CD4-positive, alpha-beta memory T cell (primary cell): ENCODE measurements around the gene ECM2. TPM values are rescaled to one million over a fixed set of nuclear protein-coding genes. Genes with fewer than 3 reads are reported as not detected.

Experiments
- CTCF ChIA-PET: fragments of 350-600 bp; sonication (Branson Sonifier 250); formaldehyde crosslinking; loops from one replicate; lab custom pipeline; 2021; ENCODE audit warnings: inconsistent platforms; ENCODE audit not compliant: partially characterized antibody; lab: Charles Lee
- POLR2A ChIA-PET: fragments of 350-600 bp; sonication (Branson Sonifier 250); formaldehyde crosslinking; loops from one replicate; lab custom pipeline; 2021; ENCODE audit not compliant: partially characterized antibody; lab: Charles Lee
- DNase-seq, 5 donors: peaks; one replicate each; pipeline versions ENCODE4 v3.0.0 to v3.0.0-alpha.2; 2020 to 2022; ENCODE audit warnings: mixed read lengths in 1 of 5
- H3K27ac ChIP-seq: one replicate; pipeline ENCODE4 v1.7.0; 2013; ENCODE audit warnings: low read depth, low read length
- H3K27me3 ChIP-seq: 2 replicates; pipeline ENCODE4 v1.7.0; 2013; ENCODE audit warnings: mild to moderate bottlenecking, low read length, moderate library complexity; ENCODE audit not compliant: insufficient read depth
- H3K36me3 ChIP-seq: 2 replicates; pipeline ENCODE4 v1.7.0; 2013; ENCODE audit warnings: mild to moderate bottlenecking, low read length, moderate library complexity; ENCODE audit not compliant: insufficient read depth
- H3K4me1 ChIP-seq: 2 replicates; pipeline ENCODE4 v1.7.0; 2013; ENCODE audit warnings: mild to moderate bottlenecking, low read length, moderate library complexity; ENCODE audit not compliant: insufficient read depth
- H3K4me3 ChIP-seq, 2 donors: one replicate each; pipeline ENCODE4 v1.7.0; 2013; ENCODE audit warnings: low read length in 2 of 2, mild to moderate bottlenecking in 1 of 2
- H3K9me3 ChIP-seq, 2 donors: one replicate each; pipeline ENCODE4 v1.7.0; 2013; ENCODE audit warnings: low read length in 2 of 2, control low read depth in 1 of 2; ENCODE audit not compliant: control insufficient read depth in 1 of 2
- H3K27ac Mint-ChIP-seq, 7 donors: one replicate each; pipeline ENCODE4 v1.8.0; 2020 to 2021; ENCODE audit warnings: mixed read lengths in 7 of 7, mild to moderate bottlenecking in 6 of 7, inconsistent platforms in 3 of 7, moderate library complexity in 3 of 7
- H3K27me3 Mint-ChIP-seq, 2 donors: one replicate each; pipeline ENCODE4 v1.8.0; 2020 to 2021; ENCODE audit warnings: mixed read lengths in 2 of 2
- H3K36me3 Mint-ChIP-seq, 2 donors: one replicate each; pipeline ENCODE4 v1.8.0; 2020 to 2021; ENCODE audit warnings: mixed read lengths in 2 of 2, inconsistent platforms in 1 of 2, mild to moderate bottlenecking in 1 of 2
- H3K4me1 Mint-ChIP-seq, 4 donors: one replicate each; pipeline ENCODE4 v1.8.0; 2020 to 2021; ENCODE audit warnings: mixed read lengths in 4 of 4, mild to moderate bottlenecking in 1 of 4
- H3K4me3 Mint-ChIP-seq, 8 donors: one replicate each; pipeline ENCODE4 v1.8.0; 2020 to 2021; ENCODE audit warnings: mixed read lengths in 8 of 8, mild to moderate bottlenecking in 7 of 8, moderate library complexity in 6 of 8, inconsistent platforms in 3 of 8
- H3K9me3 Mint-ChIP-seq, 8 donors: one replicate each; pipeline ENCODE4 v1.8.0; 2020 to 2021; ENCODE audit warnings: mixed read lengths in 8 of 8, mild to moderate bottlenecking in 5 of 8, inconsistent platforms in 3 of 8, moderate library complexity in 1 of 8
- intact Hi-C: fragments of 100-400 bp; cut with micrococcal nuclease; formaldehyde crosslinking; loops from one replicate; pipeline ENCODE4 v1.15.1; 2023
- polyA plus RNA-seq, 2 donors: library from polyadenylated mRNA; unstranded; fragments of 300-500 nt; fragmentation: Illumina TruSeq; gene quantifications; one replicate each; pipeline ENCODE4 v1.2.3, GENCODE V29; 2021
- total RNA-seq, 2 experiments: library from RNA; stranded (reverse); gene quantifications; one replicate each; pipeline ENCODE4 v1.2.3, GENCODE V29; 2021

Gene ECM2
- total and polyA plus RNA-seq, 4 experiments from 2014 or later, result not detected

- intact Hi-C loops, result no loop called here
- no peaks in the 10 kb centered on the region for H3K36me3 Mint-ChIP-seq
- H3K4me3 Mint-ChIP-seq, result no peak overlapping the region
- no peaks in the 10 kb centered on the region for H3K4me1 ChIP-seq
- POLR2A ChIA-PET, result no interaction called here
- H3K4me3 ChIP-seq, result no peak overlapping the region
- no peak for DNase-seq
- H3K9me3 Mint-ChIP-seq, result no peaks in the 10 kb centered on the region
- H3K9me3 ChIP-seq, result no peaks in the 10 kb centered on the region
- H3K27me3 Mint-ChIP-seq, result no peaks in the 10 kb centered on the region
- no peaks in the 10 kb centered on the region for H3K27me3 ChIP-seq
- no peak overlapping the region for H3K27ac Mint-ChIP-seq
- H3K36me3 ChIP-seq, result no peaks in the 10 kb centered on the region
- peaks cover 0 to 3% (median 1%) of the 10 kb centered on the region in 4 donors for H3K4me1 Mint-ChIP-seq
- CTCF ChIA-PET, result no interaction called here
- no peak overlapping the region for H3K27ac ChIP-seq
Observed at GRCh38 chr9:92479346-92479745, 56.4 kb downstream of the ECM2 start.

DNA sequence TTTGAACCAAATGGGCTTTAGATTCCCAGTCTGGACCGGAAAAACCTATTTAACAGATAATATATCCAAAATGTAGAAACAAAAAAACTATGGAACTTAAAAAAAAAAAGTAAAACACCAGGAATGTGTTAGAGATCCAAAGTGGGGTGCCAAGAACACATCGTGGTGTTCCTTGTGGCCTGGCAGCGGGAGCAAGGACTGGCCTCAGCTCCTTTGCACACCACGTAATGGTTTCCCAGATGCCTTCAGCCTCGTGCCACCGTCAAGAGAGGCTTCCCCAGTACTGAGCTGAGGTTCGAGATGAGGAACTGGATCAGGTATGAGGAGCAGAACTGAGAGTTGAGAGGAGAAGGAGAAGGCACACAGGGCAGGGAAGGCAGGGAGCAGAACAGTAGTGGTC, 57.0 kb downstream of the ECM2 start:
- no peaks in the 10 kb centered on the region for H3K27me3 Mint-ChIP-seq
- no peak overlapping the region for H3K4me3 ChIP-seq
- H3K9me3 ChIP-seq, result no peaks in the 10 kb centered on the region
- H3K27ac ChIP-seq, result no peak overlapping the region
- no peak overlapping the region for H3K4me3 Mint-ChIP-seq
- intact Hi-C loops, result no loop called here
- DNase-seq, result no peak
- no peaks in the 10 kb centered on the region for H3K27me3 ChIP-seq
- H3K36me3 ChIP-seq, result no peaks in the 10 kb centered on the region
- ChIA-PET CTCF (no interaction called here), POLR2A (no interaction called here)
- peaks cover 0 to 3% (median 1%) of the 10 kb centered on the region in 4 donors for H3K4me1 Mint-ChIP-seq
- no peak overlapping the region for H3K27ac Mint-ChIP-seq
- no peaks in the 10 kb centered on the region for H3K9me3 Mint-ChIP-seq
- no peaks in the 10 kb centered on the region for H3K4me1 ChIP-seq
- no peaks in the 10 kb centered on the region for H3K36me3 Mint-ChIP-seq

GRCh38 chr9:92476962-92477361, 58.8 kb downstream of the ECM2 start:
- Mint-ChIP-seq H3K4me1 (peaks cover 0 to 3% (median 1%) of the 10 kb centered on the region in 4 donors), H3K36me3 (no peaks in the 10 kb centered on the region), H3K9me3 (no peaks in the 10 kb centered on the region), H3K4me3 (no peak overlapping the region), H3K27me3 (no peaks in the 10 kb centered on the region), H3K27ac (no peak overlapping the region)
- intact Hi-C loops, result no loop called here
- H3K36me3 ChIP-seq, result no peaks in the 10 kb centered on the region
- no peak overlapping the region for H3K27ac ChIP-seq
- no peak for DNase-seq
- ChIA-PET POLR2A (no interaction called here), CTCF (interaction anchor here (0.9 kb wide), 1 partner anchor 9 kb away, joined by 3 read pairs; no protein-coding TSS in a partner anchor)
- no peaks in the 10 kb centered on the region for H3K27me3 ChIP-seq
- no peaks in the 10 kb centered on the region for H3K4me1 ChIP-seq
- H3K9me3 ChIP-seq, result no peaks in the 10 kb centered on the region
- H3K4me3 ChIP-seq, result no peak overlapping the region

DNA sequence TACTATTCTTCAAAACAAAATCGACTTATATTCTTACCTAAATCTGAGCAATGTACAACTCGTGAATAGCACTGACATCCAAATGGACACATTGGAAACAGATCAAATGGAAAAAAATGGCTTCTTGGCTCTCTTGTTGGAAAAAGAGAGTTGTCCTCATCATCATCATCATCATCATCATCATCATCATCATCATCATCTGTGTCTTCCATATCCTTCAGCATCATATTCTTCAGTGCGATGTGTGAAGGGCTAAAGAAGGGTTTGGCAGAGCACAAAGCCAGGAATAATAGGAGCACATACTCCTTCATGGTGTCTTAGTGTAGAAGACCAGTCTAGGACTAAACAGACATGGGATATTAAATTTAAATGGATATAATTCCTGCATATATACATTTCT, 61.2 kb downstream of the ECM2 start:
- H3K27me3 Mint-ChIP-seq, result no peaks in the 10 kb centered on the region
- H3K4me3 ChIP-seq, result no peak overlapping the region
- H3K27ac ChIP-seq, result no peak overlapping the region
- ChIA-PET CTCF (interaction anchor here (0.9 kb wide), 1 partner anchor 86 kb away, joined by 4 read pairs; no protein-coding TSS in a partner anchor), POLR2A (no interaction called here)
- H3K36me3 Mint-ChIP-seq, result no peaks in the 10 kb centered on the region
- no peaks in the 10 kb centered on the region for H3K4me1 Mint-ChIP-seq
- no peak for DNase-seq
- intact Hi-C loops, result no loop called here
- H3K9me3 ChIP-seq, result no peaks in the 10 kb centered on the region
- H3K36me3 ChIP-seq, result no peaks in the 10 kb centered on the region
- H3K4me3 Mint-ChIP-seq, result no peak overlapping the region
- H3K27ac Mint-ChIP-seq, result no peak overlapping the region
- no peaks in the 10 kb centered on the region for H3K27me3 ChIP-seq
- no peaks in the 10 kb centered on the region for H3K9me3 Mint-ChIP-seq
- no peaks in the 10 kb centered on the region for H3K4me1 ChIP-seq

DNA sequence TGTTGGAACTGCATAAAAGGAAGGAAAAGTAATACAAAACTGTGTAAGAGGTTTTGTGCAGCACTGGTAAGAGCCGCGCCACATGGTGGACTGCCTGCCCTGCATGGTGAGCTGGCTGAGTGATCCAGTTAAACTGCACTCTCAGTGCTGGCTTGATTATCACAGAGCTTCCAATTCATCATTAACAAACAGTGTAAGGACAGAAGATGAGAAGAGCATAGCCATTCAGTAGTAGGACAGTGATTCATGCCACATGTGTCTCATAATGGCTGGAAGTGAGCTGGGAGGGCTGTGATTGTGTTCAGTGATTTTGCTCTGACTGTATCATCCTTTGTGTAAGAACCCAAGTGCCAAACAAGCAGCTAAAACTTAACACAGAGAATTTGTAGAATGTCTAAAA, 67.6 kb downstream of the ECM2 start:
- no peak overlapping the region for H3K4me3 Mint-ChIP-seq
- CTCF ChIA-PET, result no interaction called here

DNA sequence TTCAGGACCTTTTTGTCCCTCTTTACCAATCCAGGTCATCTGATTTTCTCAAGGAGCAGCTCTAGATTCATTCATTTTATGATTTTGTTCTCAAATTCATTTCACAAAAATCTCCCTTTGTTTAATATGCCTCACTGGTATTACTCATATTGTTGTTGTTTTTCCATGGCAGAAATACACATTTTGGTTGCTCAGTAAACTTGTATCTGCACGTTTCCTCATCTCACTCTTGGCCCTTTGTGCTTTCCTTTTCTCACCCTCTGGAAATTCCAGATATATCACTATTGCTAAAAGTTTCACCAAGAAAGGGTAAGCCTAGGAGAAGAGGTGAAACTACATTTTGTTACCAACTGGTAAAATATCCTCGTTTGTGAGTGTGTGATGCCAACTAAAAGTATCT, 68.3 kb downstream of the ECM2 start:
- no peak for DNase-seq
- Histone ChIP-seq H3K9me3 (no peaks in the 10 kb centered on the region), H3K27ac (no peak overlapping the region), H3K36me3 (no peaks in the 10 kb centered on the region), H3K4me1 (no peaks in the 10 kb centered on the region), H3K27me3 (no peaks in the 10 kb centered on the region), H3K4me3 (no peak overlapping the region)
- CTCF ChIA-PET, result no interaction called here
- H3K4me3 Mint-ChIP-seq, result no peak overlapping the region
- POLR2A ChIA-PET, result interaction anchor here (1.2 kb wide), 1 partner anchor 13 kb away, joined by 3 read pairs; no protein-coding TSS in a partner anchor
- H3K36me3 Mint-ChIP-seq, result no peaks in the 10 kb centered on the region
- H3K27me3 Mint-ChIP-seq, result no peaks in the 10 kb centered on the region
- no peak overlapping the region for H3K27ac Mint-ChIP-seq
- H3K9me3 Mint-ChIP-seq, result no peaks in the 10 kb centered on the region
- no peaks in the 10 kb centered on the region for H3K4me1 Mint-ChIP-seq
- intact Hi-C loops, result no loop called here

More for the DNA sequence above, 67.6 kb downstream of the ECM2 start:
- DNase-seq, result no peak
- Histone ChIP-seq H3K4me3 (no peak overlapping the region), H3K4me1 (no peaks in the 10 kb centered on the region), H3K36me3 (no peaks in the 10 kb centered on the region), H3K27me3 (no peaks in the 10 kb centered on the region), H3K9me3 (no peaks in the 10 kb centered on the region), H3K27ac (no peak overlapping the region)
- H3K36me3 Mint-ChIP-seq, result no peaks in the 10 kb centered on the region
- intact Hi-C loops, result no loop called here
- H3K4me1 Mint-ChIP-seq, result no peaks in the 10 kb centered on the region
- no peaks in the 10 kb centered on the region for H3K9me3 Mint-ChIP-seq
- POLR2A ChIA-PET, result interaction anchor here (1.2 kb wide), 1 partner anchor 12 kb away, joined by 3 read pairs; no protein-coding TSS in a partner anchor
- no peaks in the 10 kb centered on the region for H3K27me3 Mint-ChIP-seq
- no peak overlapping the region for H3K27ac Mint-ChIP-seq

DNA sequence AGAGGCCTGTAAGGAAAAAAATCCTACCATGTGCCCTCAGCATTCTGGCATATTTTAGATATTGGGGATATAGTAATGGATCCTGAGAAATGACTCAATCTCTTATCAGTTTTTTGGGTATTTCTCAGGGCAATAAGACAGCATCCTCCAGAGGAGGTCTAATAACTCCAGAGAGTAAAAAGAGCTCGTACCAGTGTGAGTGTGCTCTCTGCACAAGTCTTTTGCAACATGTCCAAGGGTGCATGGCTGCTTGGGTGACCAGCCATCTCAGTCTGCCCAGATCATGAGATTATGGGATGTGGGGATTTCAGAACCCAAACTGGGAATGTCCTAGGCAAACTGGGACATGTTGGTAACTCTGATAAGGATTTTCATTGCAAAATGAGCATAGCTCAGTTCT, 68.7 kb downstream of the ECM2 start:
- no peak for DNase-seq
- Mint-ChIP-seq H3K4me1 (no peaks in the 10 kb centered on the region), H3K27ac (no peak overlapping the region), H3K36me3 (no peaks in the 10 kb centered on the region), H3K4me3 (no peak overlapping the region), H3K9me3 (no peaks in the 10 kb centered on the region), H3K27me3 (no peaks in the 10 kb centered on the region)
- H3K36me3 ChIP-seq, result no peaks in the 10 kb centered on the region
- H3K4me1 ChIP-seq, result no peaks in the 10 kb centered on the region
- H3K27ac ChIP-seq, result no peak overlapping the region
- no peaks in the 10 kb centered on the region for H3K27me3 ChIP-seq
- no peaks in the 10 kb centered on the region for H3K9me3 ChIP-seq
- intact Hi-C loops, result no loop called here
- H3K4me3 ChIP-seq, result no peak overlapping the region
- ChIA-PET CTCF (no interaction called here), POLR2A (no interaction called here)

- no peaks in the 10 kb centered on the region for H3K9me3 ChIP-seq
- no peak overlapping the region for H3K4me3 Mint-ChIP-seq
Observed at GRCh38 chr9:92463984-92464383, 71.8 kb downstream of the ECM2 start.

More at GRCh38 chr9:92463984-92464383, 71.8 kb downstream of the ECM2 start:
- no peaks in the 10 kb centered on the region for H3K36me3 ChIP-seq
- no peaks in the 10 kb centered on the region for H3K9me3 Mint-ChIP-seq
- ChIA-PET CTCF (no interaction called here), POLR2A (no interaction called here)
- H3K27ac Mint-ChIP-seq, result no peak overlapping the region
- H3K27me3 Mint-ChIP-seq, result no peaks in the 10 kb centered on the region
- no peaks in the 10 kb centered on the region for H3K4me1 ChIP-seq
- H3K36me3 Mint-ChIP-seq, result no peaks in the 10 kb centered on the region
- H3K4me3 ChIP-seq, result no peak overlapping the region
- no peak overlapping the region for H3K27ac ChIP-seq
- H3K4me1 Mint-ChIP-seq, result no peaks in the 10 kb centered on the region
- intact Hi-C loops, result no loop called here
- H3K27me3 ChIP-seq, result no peaks in the 10 kb centered on the region
- no peak for DNase-seq
